IMR-90 (cell line): ENCODE results near the gene OPTN. TPM values are rescaled to one million over a fixed set of nuclear protein-coding genes. Genes with fewer than 3 reads are reported as not detected.

ENCODE experiments used
- CHD1 ChIP-seq: IDR thresholded peaks from 2 replicates; pipeline ENCODE4 v1.6.1; 2012; ENCODE audit warnings: low read depth, low read length, improper control_type of control experiment
- RCOR1 ChIP-seq: IDR thresholded peaks from 2 replicates; pipeline ENCODE4 v1.6.1; 2012; ENCODE audit warnings: mild to moderate bottlenecking, low read length, improper control_type of control experiment; ENCODE audit not compliant: insufficient replicate concordance
- microRNA-seq, 2 experiments: library from miRNA; stranded (forward) in 1 of 2; unstranded in 1 of 2; fragments of 10-50 nt in 1 of 2; fragments of <30 nt in 1 of 2; gene quantifications in 1 of 2; microRNA quantifications in 1 of 2; one replicate each; pipeline versions ENCODE3 to v1.1.0; 2013 to 2020; ENCODE audit not compliant: insufficient read depth in 1 of 2, insufficient read length in 1 of 2, unreplicated experiment in 1 of 2
- polyA plus RNA-seq, 3 experiments: library from polyadenylated mRNA; depleted of rRNA; stranded (reverse); fragments of >200 nt; gene quantifications; 2 replicates each; pipeline ENCODE4 v1.2.3, GENCODE V29; 2012; ENCODE audit warnings: low replicate concordance in 1 of 3
- small RNA-seq, 5 experiments: library from RNA; depleted of rRNA; stranded (forward); fragments of <200 nt; gene quantifications; one replicate each; pipeline ENCODE3, GENCODE V24; 2012
- total RNA-seq: library from RNA; depleted of rRNA; stranded (reverse); fragments of >200 nt; gene quantifications from 2 replicates; pipeline ENCODE4 v1.2.3, GENCODE V29; 2012; rRNA removed

The OPTN gene
- total and polyA plus RNA-seq, 2 of the 4 experiments (the other 2 are of a cell fraction) = 34.8 to 41.4 TPM

DNA sequence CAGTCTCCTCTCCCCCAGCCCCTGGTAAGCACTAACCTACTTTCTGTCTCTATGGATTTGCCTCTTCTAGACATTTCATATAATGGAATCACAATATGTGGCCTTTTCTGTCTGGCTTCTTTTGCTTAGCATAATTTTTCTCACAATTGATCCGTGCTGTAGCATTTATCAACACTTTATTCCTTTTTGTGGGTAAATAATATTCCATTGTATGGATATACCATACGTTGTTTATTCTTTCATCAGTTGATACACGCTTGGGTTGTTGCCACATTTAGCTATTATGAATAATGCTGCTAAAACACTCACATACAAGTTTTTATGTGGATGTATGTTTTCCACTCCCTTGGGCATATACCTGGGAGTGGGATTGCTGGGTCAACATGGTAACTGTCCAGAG is 87.2 kb downstream of the OPTN start (continued):
- TF ChIP-seq RCOR1 = no peak
- TF ChIP-seq CHD1 = no peak

Small RNA genes within 50 kb of the gene (microRNA-seq; reads per million reads assigned to microRNA genes)
- not detected for gene SNRPGP5 (ENCODE audit: insufficient read depth, insufficient read length)

Small RNA genes within 50 kb of the gene (small RNA-seq; reads per million reads assigned to genes)
- 0 reads per million in 5 experiments for gene SNRPGP5

Other genes starting within 250 kb of the OPTN start
- under 0.01 and 0.36 TPM in 2 replicates for gene CCDC3, start 98.5 kb upstream of the OPTN start, total RNA-seq
- gene CCDC3, start 98.5 kb upstream of the OPTN start, polyA plus RNA-seq (2012; rRNA removed) = 0.24 and 0.29 TPM in 2 replicates
- 11.8 and 14.4 TPM in 2 replicates for gene MCM10, start 61.4 kb downstream of the OPTN start, total RNA-seq
- 4.9 and 5.4 TPM in 2 replicates for gene MCM10, start 61.4 kb downstream of the OPTN start, polyA plus RNA-seq (2012; rRNA removed)
- not detected in 2 replicates for gene UCMA, start 134.2 kb downstream of the OPTN start, total RNA-seq
- gene UCMA, start 134.2 kb downstream of the OPTN start, polyA plus RNA-seq (2012; rRNA removed) = not detected in 2 replicates
- 9.7 and 10.9 TPM in 2 replicates for gene PHYH, start 199.9 kb downstream of the OPTN start, total RNA-seq
- gene PHYH, start 199.9 kb downstream of the OPTN start, polyA plus RNA-seq (2012; rRNA removed) = 10.7 and 13.4 TPM in 2 replicates
- 46.9 and 69.4 TPM in 2 replicates for gene SEPHS1, start 248.1 kb downstream of the OPTN start, total RNA-seq
- 39.4 and 40.4 TPM in 2 replicates for gene SEPHS1, start 248.1 kb downstream of the OPTN start, polyA plus RNA-seq (2012; rRNA removed)